Endodermal cell (in vitro differentiated cells): ENCODE data around the gene AFF3. TPM values are rescaled to one million over a fixed set of nuclear protein-coding genes. Genes with fewer than 3 reads are reported as not detected.
"Not testable (repeated sequence)": the region's sequence is repeated elsewhere in the genome, so short reads cannot be mapped to it uniquely, and the experiment has no call there.

Source experiments
- DNase-seq: peaks from one replicate; pipeline ENCODE4 v3.0.0-alpha.2; 2017
- H3K27ac ChIP-seq: 2 replicates; pipeline ENCODE4 v1.5.1; 2013; ENCODE audit warnings: mild to moderate bottlenecking, low read depth, low read length, moderate library complexity
- H3K27me3 ChIP-seq: 2 replicates; pipeline ENCODE4 v1.6.1; 2013; ENCODE audit warnings: mild to moderate bottlenecking, low read length, moderate library complexity; ENCODE audit not compliant: insufficient read depth, control insufficient read depth, poor library complexity, severe bottlenecking
- H3K36me3 ChIP-seq: 2 replicates; pipeline ENCODE4 v1.7.0; 2013; ENCODE audit warnings: mild to moderate bottlenecking, low read length, moderate library complexity; ENCODE audit not compliant: control insufficient read depth, insufficient read depth
- H3K4me1 ChIP-seq: one replicate; pipeline ENCODE4 v1.7.0; 2013; ENCODE audit warnings: low read length; ENCODE audit not compliant: control insufficient read depth, insufficient read depth
- H3K4me3 ChIP-seq: 2 replicates; pipeline ENCODE4 v1.5.1; 2013; ENCODE audit warnings: mild to moderate bottlenecking, low read length, moderate library complexity
- H3K9ac ChIP-seq: 2 replicates; pipeline ENCODE4 v1.6.1; 2013; ENCODE audit warnings: mild to moderate bottlenecking, low read length, moderate library complexity; ENCODE audit not compliant: poor library complexity, severe bottlenecking; ENCODE audit errors: extremely low read depth
- H3K9me3 ChIP-seq: 2 replicates; pipeline ENCODE4 v1.6.1; 2013; ENCODE audit warnings: mild to moderate bottlenecking, low read length, moderate library complexity; ENCODE audit not compliant: control insufficient read depth
- H3K27ac Mint-ChIP-seq: 2 replicates; pipeline ENCODE4 v1.8.0; 2020; ENCODE audit warnings: mixed read lengths
- H3K27me3 Mint-ChIP-seq: 2 replicates; pipeline ENCODE4 v1.8.0; 2021; ENCODE audit warnings: mild to moderate bottlenecking, mixed read lengths; ENCODE audit not compliant: insufficient read depth
- H3K36me3 Mint-ChIP-seq: 2 replicates; pipeline ENCODE4 v1.8.0; 2020; ENCODE audit warnings: low read depth, mixed read lengths
- H3K4me1 Mint-ChIP-seq: 2 replicates; pipeline ENCODE4 v1.8.0; 2020; ENCODE audit warnings: mixed read lengths
- H3K4me3 Mint-ChIP-seq: 2 replicates; pipeline ENCODE4 v1.8.0; 2020; ENCODE audit warnings: mild to moderate bottlenecking, moderate library complexity, mixed read lengths
- H3K9me3 Mint-ChIP-seq: 2 replicates; pipeline ENCODE4 v1.8.0; 2020; ENCODE audit warnings: mild to moderate bottlenecking, mixed read lengths
- WGBS, 2 experiments: methylation state at CpG; one replicate each; pipeline versions ENCODE4 v1.1.5 to v1.1.7; 2013; ENCODE audit warnings: missing lambda C conversion rate in 2 of 2, mixed read lengths in 1 of 2; ENCODE audit not compliant: insufficient coverage in 1 of 2, insufficient read length in 1 of 2; 5-methylcytosine and 5-hydroxymethylcytosine counted together
- total RNA-seq, 2 donors: library from RNA; stranded (reverse); fragmentation: NEBNext Ultra II Directional in 1 of 2; extraction: Animal tissue kit (Norgen Biotek cat#: 25700) in 1 of 2; gene quantifications; 2 replicates in 1 of 2; 3 replicates in 1 of 2; pipeline ENCODE4 v1.2.1, GENCODE V29; 2021
- TF ChIP-seq, protein P1 (sequence below): fragments of 200-600 bp; sonication (generic); conservative IDR thresholded peaks from 2 replicates; pipeline ENCODE4 v1.5.0; 2021; ENCODE audit warnings: antibody characterized with exemption, mild to moderate bottlenecking

The AFF3 gene
- total RNA-seq, 2 donors from 2014 or later = 0.62 to 0.73 TPM

DNA sequence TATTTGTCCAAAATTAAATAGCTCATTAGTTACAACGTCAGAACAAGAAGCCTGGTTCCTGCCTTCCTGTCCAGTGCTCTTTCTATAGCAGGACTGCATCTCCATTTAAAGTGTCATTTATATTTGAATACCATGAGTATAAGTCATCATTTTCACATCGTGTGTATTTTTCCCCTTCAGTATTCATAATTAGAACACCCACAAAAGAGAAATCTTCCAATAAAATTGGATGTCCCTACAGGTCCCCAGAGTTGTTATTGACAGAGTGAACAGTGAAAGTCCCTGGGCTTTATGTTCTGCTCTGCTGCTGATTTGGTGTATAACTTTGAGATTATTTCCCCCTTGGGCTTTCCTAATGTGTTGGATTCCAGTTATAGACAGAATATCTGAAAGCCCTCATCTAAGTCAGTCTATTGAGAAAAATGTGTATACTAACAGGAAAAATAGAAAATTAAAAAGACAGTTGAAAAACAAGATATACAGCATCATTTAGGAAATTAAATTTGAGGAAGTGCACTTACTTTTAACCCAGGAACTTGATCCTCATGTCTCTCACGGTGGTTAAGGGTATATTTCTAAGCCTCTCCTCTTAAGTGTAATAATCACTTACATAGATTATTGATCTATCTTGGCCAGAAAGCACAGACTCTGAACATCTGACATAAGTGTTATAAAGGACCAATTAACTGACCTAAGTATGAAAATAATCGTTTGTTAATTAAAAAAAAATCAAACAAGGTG, 637.4 kb downstream of the AFF3 start:
- Histone ChIP-seq H3K9ac (no peak overlapping the region), H3K9me3 (no peaks in the 10 kb centered on the region), H3K4me3 (no peak overlapping the region), H3K27me3 (no peaks in the 10 kb centered on the region), H3K4me1 (no peaks in the 10 kb centered on the region), H3K36me3 (no peaks in the 10 kb centered on the region), H3K27ac (no peak overlapping the region)
- no peaks in the 10 kb centered on the region for H3K36me3 Mint-ChIP-seq
- TF ChIP-seq, protein P1, sequence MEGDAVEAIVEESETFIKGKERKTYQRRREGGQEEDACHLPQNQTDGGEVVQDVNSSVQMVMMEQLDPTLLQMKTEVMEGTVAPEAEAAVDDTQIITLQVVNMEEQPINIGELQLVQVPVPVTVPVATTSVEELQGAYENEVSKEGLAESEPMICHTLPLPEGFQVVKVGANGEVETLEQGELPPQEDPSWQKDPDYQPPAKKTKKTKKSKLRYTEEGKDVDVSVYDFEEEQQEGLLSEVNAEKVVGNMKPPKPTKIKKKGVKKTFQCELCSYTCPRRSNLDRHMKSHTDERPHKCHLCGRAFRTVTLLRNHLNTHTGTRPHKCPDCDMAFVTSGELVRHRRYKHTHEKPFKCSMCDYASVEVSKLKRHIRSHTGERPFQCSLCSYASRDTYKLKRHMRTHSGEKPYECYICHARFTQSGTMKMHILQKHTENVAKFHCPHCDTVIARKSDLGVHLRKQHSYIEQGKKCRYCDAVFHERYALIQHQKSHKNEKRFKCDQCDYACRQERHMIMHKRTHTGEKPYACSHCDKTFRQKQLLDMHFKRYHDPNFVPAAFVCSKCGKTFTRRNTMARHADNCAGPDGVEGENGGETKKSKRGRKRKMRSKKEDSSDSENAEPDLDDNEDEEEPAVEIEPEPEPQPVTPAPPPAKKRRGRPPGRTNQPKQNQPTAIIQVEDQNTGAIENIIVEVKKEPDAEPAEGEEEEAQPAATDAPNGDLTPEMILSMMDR = no peak
- no peak overlapping the region for H3K27ac Mint-ChIP-seq
- H3K4me1 Mint-ChIP-seq = peaks cover 21% of the 10 kb centered on the region
- H3K4me3 Mint-ChIP-seq = no peak overlapping the region
- H3K9me3 Mint-ChIP-seq = no peaks in the 10 kb centered on the region
- 91 to 100% methylated on average over 2 to 4 of the region's 4 CpGs for WGBS, 2 experiments
- H3K27me3 Mint-ChIP-seq = peaks cover 2% of the 10 kb centered on the region
- DNase-seq = no peak

DNA sequence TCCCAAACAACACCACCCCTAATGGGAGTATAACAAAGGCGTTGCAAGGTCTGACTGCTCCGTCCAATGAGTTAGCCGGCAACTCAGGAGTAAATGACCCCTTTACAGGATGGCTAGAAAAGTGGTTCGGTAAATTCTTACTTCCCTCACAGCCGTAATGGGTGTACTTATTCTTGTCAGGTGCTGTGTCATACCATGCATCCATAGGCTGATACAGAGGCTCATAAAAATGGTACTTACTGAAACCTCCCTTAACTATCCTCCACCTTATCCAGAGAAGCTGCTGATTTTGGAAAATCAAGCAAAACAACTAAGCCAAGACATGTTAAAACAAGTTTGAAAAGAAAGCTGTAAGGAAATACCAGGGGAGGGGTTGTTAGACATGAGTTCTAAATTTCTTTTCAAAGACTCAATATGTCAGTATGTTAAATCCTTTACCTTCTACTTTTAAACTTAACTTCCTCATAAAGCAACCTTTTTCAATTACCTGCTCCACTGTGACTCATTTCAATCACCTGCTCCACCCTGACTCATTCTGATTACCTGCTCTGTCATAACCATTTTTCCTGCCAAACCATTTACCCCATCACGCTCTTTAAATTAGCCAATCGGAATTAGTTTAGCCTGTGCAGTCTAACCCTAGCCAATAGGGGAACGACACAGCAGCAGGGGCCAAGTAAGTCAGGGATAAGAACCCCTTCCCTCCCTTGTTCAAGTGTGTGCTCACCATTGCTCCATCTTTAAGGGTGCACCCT, 638.6 kb downstream of the AFF3 start:
- not testable (repeated sequence) for H3K4me3 Mint-ChIP-seq, H3K9ac ChIP-seq, H3K27me3 Mint-ChIP-seq, H3K9me3 Mint-ChIP-seq, H3K9me3 ChIP-seq, H3K27ac Mint-ChIP-seq, H3K27me3 ChIP-seq, H3K36me3 ChIP-seq, H3K36me3 Mint-ChIP-seq, DNase-seq, H3K4me1 ChIP-seq, H3K4me3 ChIP-seq, H3K27ac ChIP-seq
- WGBS, 2 experiments = 94 to 100% methylated on average over 3 to 8 of the region's 8 CpGs
- peaks cover 30% of the 10 kb centered on the region for H3K4me1 Mint-ChIP-seq

DNA sequence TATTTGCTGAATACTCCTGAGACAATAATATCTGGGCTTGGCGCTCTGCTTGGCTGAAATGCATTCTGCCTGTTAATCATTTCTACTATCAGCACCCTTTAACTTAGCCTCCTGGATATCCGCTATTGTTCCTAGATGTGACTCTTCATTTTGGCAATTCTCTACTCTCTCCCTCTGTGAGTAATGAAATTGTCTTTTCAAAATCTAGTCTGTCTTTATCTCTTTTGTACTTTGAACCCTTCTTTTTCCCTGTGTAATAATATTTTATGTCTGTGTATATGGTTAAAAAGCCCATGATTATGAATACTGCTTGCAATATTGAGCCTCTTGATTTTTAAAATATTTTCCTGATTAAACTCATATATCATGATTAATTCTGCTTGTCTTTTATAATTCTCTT, 646.4 kb downstream of the AFF3 start:
- no peaks in the 10 kb centered on the region for H3K4me1 ChIP-seq
- Mint-ChIP-seq H3K27me3 (no peaks in the 10 kb centered on the region), H3K27ac (no peak overlapping the region), H3K4me1 (peaks cover 44% of the 10 kb centered on the region), H3K9me3 (peaks cover 2% of the 10 kb centered on the region), H3K36me3 (no peaks in the 10 kb centered on the region), H3K4me3 (no peak overlapping the region)
- TF ChIP-seq, protein P1 = no peak
- H3K36me3 ChIP-seq = no peaks in the 10 kb centered on the region
- no peaks in the 10 kb centered on the region for H3K27me3 ChIP-seq
- H3K9me3 ChIP-seq = peaks cover 7% of the 10 kb centered on the region
- no peak for DNase-seq
- H3K27ac ChIP-seq = no peak overlapping the region
- WGBS, 2 experiments = 88 to 91% methylated on average over 1 to 2 of the region's 2 CpGs
- H3K4me3 ChIP-seq = no peak overlapping the region
- no peak overlapping the region for H3K9ac ChIP-seq

Other genes starting within 250 kb of the AFF3 start
- gene LONRF2, start 179.9 kb upstream of the AFF3 start, total RNA-seq = under 1 TPM; 0.40 to 0.71 TPM